Myocyte (in vitro differentiated cells): ENCODE measurements around the gene UAP1. TPM values are rescaled to one million over a fixed set of nuclear protein-coding genes. Genes with fewer than 3 reads are reported as not detected.
"Not testable (repeated sequence)": the region's sequence is repeated elsewhere in the genome, so short reads cannot be mapped to it uniquely, and the experiment has no call there.

Experiments
- DNase-seq: peaks from one replicate; pipeline ENCODE4 v3.0.0-alpha.2; 2012; ENCODE audit warnings: low read depth
- total RNA-seq: library from RNA; depleted of rRNA; stranded (reverse); fragments of >200 nt; gene quantifications from 2 replicates; pipeline ENCODE4 v1.2.3, GENCODE V29; 2014

The UAP1 gene
- total RNA-seq, 1 donor from 2014 or later, result 47.2 TPM

- DNase-seq, result no peak
These were observed 3.3 kb downstream of the UAP1 start for GRCh38 chr1:162564762-162565218.

- DNase-seq, result no peak
These were observed 3.9 kb downstream of the UAP1 start for GRCh38 chr1:162565460-162565859.

- no peak for DNase-seq
These were observed 5.3 kb downstream of the UAP1 start for GRCh38 chr1:162566870-162567269.

GRCh38 chr1:162568802-162569201 is 7.3 kb downstream of the UAP1 start:
- no peak for DNase-seq

GRCh38 chr1:162570718-162571117 is 9.2 kb downstream of the UAP1 start:
- DNase-seq, result no peak

GRCh38 chr1:162571121-162571520 is 9.6 kb downstream of the UAP1 start:
- not testable (repeated sequence) for DNase-seq

- no peak for DNase-seq
These were observed 10.2 kb downstream of the UAP1 start for GRCh38 chr1:162571696-162572095.

GRCh38 chr1:162573136-162573535 is 11.6 kb downstream of the UAP1 start:
- DNase-seq, result no peak

- no peak for DNase-seq
These were observed 16.7 kb downstream of the UAP1 start for GRCh38 chr1:162578071-162578700.

- DNase-seq, result no peak
These were observed 17.4 kb downstream of the UAP1 start for GRCh38 chr1:162578936-162579335.

GRCh38 chr1:162580308-162580707 is 18.8 kb downstream of the UAP1 start:
- DNase-seq, result peak; percentile 31

GRCh38 chr1:162582901-162583300 is 21.4 kb downstream of the UAP1 start:
- DNase-seq, result not testable (repeated sequence)

- not testable (repeated sequence) for DNase-seq
These were observed 23.6 kb downstream of the UAP1 start for GRCh38 chr1:162585101-162585500.

GRCh38 chr1:162587347-162587746 is 25.8 kb downstream of the UAP1 start:
- DNase-seq, result peak; percentile 14

- no peak for DNase-seq
These were observed 26.3 kb downstream of the UAP1 start for GRCh38 chr1:162587761-162588260.

GRCh38 chr1:162590101-162590500 is 28.6 kb downstream of the UAP1 start:
- DNase-seq, result no peak

GRCh38 chr1:162590686-162591085 is 29.2 kb downstream of the UAP1 start:
- no peak for DNase-seq

- no peak for DNase-seq
These were observed 35.1 kb downstream of the UAP1 start for GRCh38 chr1:162596514-162597170.

- no peak for DNase-seq
These were observed 37.9 kb downstream of the UAP1 start for GRCh38 chr1:162599451-162599850.

- not testable (repeated sequence) for DNase-seq
These were observed 41.6 kb downstream of the UAP1 start for GRCh38 chr1:162603117-162603516.

GRCh38 chr1:162605225-162605927 is 43.9 kb downstream of the UAP1 start:
- peak; percentile 62 for DNase-seq

GRCh38 chr1:162609306-162609705 is 47.8 kb downstream of the UAP1 start:
- no peak for DNase-seq
